ENCODE data around the gene KCP. TPM values are rescaled to one million over a fixed set of nuclear protein-coding genes. Genes with fewer than 3 reads are reported as not detected.

Gene KCP
- polyA plus RNA-seq, 3 donors = 0.11 to 0.16 TPM; not detected in 1

- Mint-ChIP-seq H3K36me3 (peaks cover 0 to 3% of the 10 kb centered on the region in 2 donors), H3K9me3 (peaks cover 0 to 18% (median 6%) of the 10 kb centered on the region in 7 donors), H3K4me3 (peak overlapping the region in 1 of 2 donors; percentile 67), H3K27me3 (ENCODE audit: low read depth in 3 of 3) (peaks cover 60 to 72% (median 62%) of the 10 kb centered on the region in 3 donors), H3K27ac (no peak overlapping the region), H3K4me1 (peaks cover 20% of the 10 kb centered on the region)
- Histone ChIP-seq H3K9ac (ENCODE audit: insufficient read depth, low read length, poor library complexity, severe bottlenecking) (no peak overlapping the region), H3K4me2 (replicated peaks; ENCODE audit: extremely low read depth, low read length, poor library complexity, severe bottlenecking) (no peak overlapping the region), H3K27ac (ENCODE audit: low read depth in 1 of 2, low read length in 2 of 2) (no peak overlapping the region), H3K27me3 (ENCODE audit: control insufficient read depth in 2 of 2, insufficient read depth in 2 of 2, low read length in 2 of 2) (peaks cover 34 to 58% of the 10 kb centered on the region in 2 donors), H3K79me2 (ENCODE audit: insufficient read depth, low read length) (no peaks in the 10 kb centered on the region), H4K20me1 (ENCODE audit: insufficient read depth, low read length) (no peaks in the 10 kb centered on the region), H3K4me1 (ENCODE audit: control insufficient read depth in 1 of 2, insufficient read depth in 2 of 2, low read length in 2 of 2) (peaks cover 16 to 22% of the 10 kb centered on the region in 2 donors), H3K9me3 (replicated peaks in 1 of 2; ENCODE audit: control insufficient read depth in 1 of 2, insufficient read depth in 1 of 2, low read length in 2 of 2) (no peaks in the 10 kb centered on the region), H3K4me3 (replicated peaks in 1 of 3; ENCODE audit: low read depth in 2 of 3, low read length in 3 of 3) (no peak overlapping the region), H2AFZ (ENCODE audit: insufficient read depth, low read depth, low read length, poor library complexity, severe bottlenecking) (no peak overlapping the region), H3K36me3 (replicated peaks in 1 of 2; ENCODE audit: control insufficient read depth in 1 of 2, insufficient read depth in 2 of 2, low read length in 2 of 2) (no peaks in the 10 kb centered on the region)
- DNase-seq = no peak
- no peak for TF ChIP-seq CTCF (IDR thresholded peaks at IDR 0.05)
- intact Hi-C loops (cut with micrococcal nuclease) = no loop called here
- no CpG with 5 or more reads among the region's 2 CpGs for WGBS (ENCODE audit: insufficient coverage)
These were observed 77.7 kb downstream of the KCP start for GRCh38 chr7:128832880-128833147.

- Mint-ChIP-seq H3K4me1 (peaks cover 20% of the 10 kb centered on the region), H3K27ac (no peak overlapping the region), H3K9me3 (peaks cover 0 to 18% (median 6%) of the 10 kb centered on the region in 7 donors), H3K27me3 (ENCODE audit: low read depth in 3 of 3) (peaks cover 60 to 74% (median 64%) of the 10 kb centered on the region in 3 donors), H3K36me3 (peaks cover 0 to 3% of the 10 kb centered on the region in 2 donors), H3K4me3 (peak overlapping the region in 1 of 2 donors; percentile 71)
- DNase-seq = no peak
- TF ChIP-seq CTCF (IDR thresholded peaks at IDR 0.05) = no peak
- 0% methylated on average over 6 of the region's 22 CpGs for WGBS (ENCODE audit: insufficient coverage)
- Histone ChIP-seq H3K4me3 (replicated peaks in 1 of 3; ENCODE audit: low read depth in 2 of 3, low read length in 3 of 3) (no peak overlapping the region), H3K79me2 (ENCODE audit: insufficient read depth, low read length) (no peaks in the 10 kb centered on the region), H3K36me3 (replicated peaks in 1 of 2; ENCODE audit: control insufficient read depth in 1 of 2, insufficient read depth in 2 of 2, low read length in 2 of 2) (no peaks in the 10 kb centered on the region), H3K4me2 (replicated peaks; ENCODE audit: extremely low read depth, low read length, poor library complexity, severe bottlenecking) (no peak overlapping the region), H3K9me3 (replicated peaks in 1 of 2; ENCODE audit: control insufficient read depth in 1 of 2, insufficient read depth in 1 of 2, low read length in 2 of 2) (no peaks in the 10 kb centered on the region), H2AFZ (ENCODE audit: insufficient read depth, low read depth, low read length, poor library complexity, severe bottlenecking) (no peak overlapping the region), H3K9ac (ENCODE audit: insufficient read depth, low read length, poor library complexity, severe bottlenecking) (no peak overlapping the region), H4K20me1 (ENCODE audit: insufficient read depth, low read length) (no peaks in the 10 kb centered on the region), H3K4me1 (ENCODE audit: control insufficient read depth in 1 of 2, insufficient read depth in 2 of 2, low read length in 2 of 2) (peaks cover 16 to 22% of the 10 kb centered on the region in 2 donors), H3K27ac (ENCODE audit: low read depth in 1 of 2, low read length in 2 of 2) (no peak overlapping the region), H3K27me3 (ENCODE audit: control insufficient read depth in 2 of 2, insufficient read depth in 2 of 2, low read length in 2 of 2) (peaks cover 34 to 61% of the 10 kb centered on the region in 2 donors)
- intact Hi-C loops (cut with micrococcal nuclease) = no loop called here
These were observed 78.3 kb downstream of the KCP start for GRCh38 chr7:128831994-128832879.

Data from CD14-positive monocyte (primary cell).